Liver (tissue), 9 donors: ENCODE data around the gene DPYSL4. TPM values are rescaled to one million over a fixed set of nuclear protein-coding genes. Genes with fewer than 3 reads are reported as not detected.

Experiments used
- DNase-seq: peaks from one replicate; pipeline ENCODE4 v3.0.0-alpha.2; 2017; ENCODE audit warnings: low spot score
- H3K27ac ChIP-seq, 2 donors: one replicate each; pipeline ENCODE4 v1.7.0; 2013; ENCODE audit warnings: inconsistent platforms in 2 of 2, low read length in 2 of 2, control low read depth in 1 of 2, low read depth in 1 of 2, mild to moderate bottlenecking in 1 of 2
- H3K27me3 ChIP-seq, 4 donors: one replicate each; pipeline versions ENCODE4 v1.6.1 to v1.7.0; 2013; ENCODE audit warnings: low read length in 3 of 4, inconsistent platforms in 1 of 4, mild to moderate bottlenecking in 1 of 4, moderate library complexity in 1 of 4; ENCODE audit not compliant: control insufficient read depth in 4 of 4, insufficient read depth in 4 of 4
- H3K36me3 ChIP-seq, 4 donors: one replicate each; pipeline versions ENCODE4 v1.6.1 to v1.7.0; 2013; ENCODE audit warnings: low read length in 3 of 4, mild to moderate bottlenecking in 3 of 4, low read depth in 1 of 4, moderate library complexity in 1 of 4; ENCODE audit not compliant: control insufficient read depth in 4 of 4, insufficient read depth in 3 of 4
- H3K4me1 ChIP-seq, 4 donors: one replicate each; pipeline versions ENCODE4 v1.6.1 to v1.7.0; 2013; ENCODE audit warnings: low read length in 3 of 4, mild to moderate bottlenecking in 3 of 4, moderate library complexity in 1 of 4; ENCODE audit not compliant: control insufficient read depth in 4 of 4, insufficient read depth in 4 of 4
- H3K4me3 ChIP-seq, 3 donors: one replicate each; pipeline versions ENCODE4 v1.6.1 to v1.7.0; 2013; ENCODE audit warnings: low read length in 3 of 3, control low read depth in 1 of 3, low read depth in 1 of 3, mild to moderate bottlenecking in 1 of 3
- H3K9ac ChIP-seq, 2 donors: one replicate each; pipeline ENCODE4 v1.7.0; 2013; ENCODE audit warnings: low read length in 2 of 2, mild to moderate bottlenecking in 2 of 2, moderate library complexity in 2 of 2, control low read depth in 1 of 2, low read depth in 1 of 2
- H3K9me3 ChIP-seq, 4 donors: one replicate each; pipeline versions ENCODE4 v1.6.1 to v1.7.0; 2013; ENCODE audit warnings: low read length in 3 of 4; ENCODE audit not compliant: control insufficient read depth in 4 of 4
- CTCF ChIP-seq: fragments of 150-350 bp; IDR thresholded peaks from 2 replicates; pipeline ENCODE4 v1.5.1; 2017; ENCODE audit warnings: improper control_type of control experiment, low read depth, low read length; ENCODE audit not compliant: missing input control
- EGR1 ChIP-seq, 2 donors: IDR thresholded peaks; 2 replicates each; pipeline ENCODE4 v1.6.1; 2016 to 2018; ENCODE audit warnings: antibody characterized with exemption in 2 of 2, low read depth in 2 of 2
- FOXA2 ChIP-seq: IDR thresholded peaks from 2 replicates; pipeline ENCODE4 v1.6.1; 2016; ENCODE audit warnings: antibody characterized with exemption
- GABPA ChIP-seq, 2 donors: IDR thresholded peaks in 1 of 2; conservative IDR thresholded peaks in 1 of 2; 2 replicates each; pipeline ENCODE4 v1.6.1; 2016; ENCODE audit warnings: antibody characterized with exemption in 2 of 2, mild to moderate bottlenecking in 1 of 2, moderate library complexity in 1 of 2
- HNF4A ChIP-seq, 2 donors: conservative IDR thresholded peaks; 2 replicates each; pipeline ENCODE4 v1.6.1; 2016; ENCODE audit warnings: antibody characterized with exemption in 2 of 2, mild to moderate bottlenecking in 2 of 2
- HNF4G ChIP-seq: IDR thresholded peaks from 2 replicates; pipeline ENCODE4 v1.6.1; 2016; ENCODE audit warnings: antibody characterized with exemption
- JUND ChIP-seq, 2 donors: IDR thresholded peaks; 2 replicates each; pipeline ENCODE4 v1.6.1; 2016; ENCODE audit warnings: antibody characterized with exemption in 2 of 2
- MAX ChIP-seq: IDR thresholded peaks from 2 replicates; pipeline ENCODE4 v1.6.1; 2016; ENCODE audit warnings: antibody characterized with exemption
- RAD21 ChIP-seq, 2 donors: IDR thresholded peaks; 2 replicates each; pipeline ENCODE4 v1.6.1; 2016; ENCODE audit warnings: antibody characterized with exemption in 2 of 2, mild to moderate bottlenecking in 2 of 2
- REST ChIP-seq: IDR thresholded peaks from 2 replicates; pipeline ENCODE4 v1.6.1; 2016; ENCODE audit warnings: antibody characterized with exemption, mild to moderate bottlenecking
- SP1 ChIP-seq: IDR thresholded peaks from 2 replicates; pipeline ENCODE4 v1.6.1; 2018; ENCODE audit warnings: antibody characterized with exemption, mild to moderate bottlenecking
- TAF1 ChIP-seq: conservative IDR thresholded peaks from 2 replicates; pipeline ENCODE4 v1.6.1; 2016; ENCODE audit warnings: antibody characterized with exemption, mild to moderate bottlenecking
- ZBTB33 ChIP-seq: IDR thresholded peaks from 2 replicates; pipeline ENCODE4 v1.6.1; 2016; ENCODE audit warnings: antibody characterized with exemption
- WGBS: extraction: QIAGEN DNeasy Blood & Tissue Kit; methylation state at CpG from one replicate; pipeline ENCODE4 v1.1.7; 2013; 5-methylcytosine and 5-hydroxymethylcytosine counted together
- polyA plus RNA-seq, 2 donors: library from polyadenylated mRNA; stranded (reverse) in 1 of 2; unstranded in 1 of 2; fragments of 200-250 nt in 1 of 2; fragments of >200 nt in 1 of 2; fragmentation: Nextera tagmentation in 1 of 2; extraction: Ambion mirVana in 1 of 2; gene quantifications; one replicate each; pipeline versions ENCODE4 v1.2.1 to v1.2.3, GENCODE V29; 2013 to 2015
- total RNA-seq, 2 donors: library from RNA; depleted of rRNA; stranded (reverse); fragments of >200 nt; gene quantifications; one replicate each; pipeline ENCODE4 v1.2.3, GENCODE V29; 2014
- donor health status: healthy.
- donor health status: healthy.
- donor health status: healthy.
- donor health status: healthy.
- donor health status: healthy.

DPYSL4 gene
- total and polyA plus RNA-seq, 4 donors: 0.19 to 2.2 (median 0.26) TPM

GRCh38 chr10:132202070-132202970 lies 15.6 kb downstream of the DPYSL4 start (continued):
- TF ChIP-seq GABPA (IDR thresholded peaks at IDR 0.05 in 1 of 2, conservative IDR thresholded peaks at IDR 0.05 in 1 of 2) (no peak), HNF4G (no peak)

- H3K9ac ChIP-seq: no peak overlapping the region
- H3K36me3 ChIP-seq: no peaks in the 10 kb centered on the region
- H3K4me1 ChIP-seq: no peaks in the 10 kb centered on the region
- H3K27ac ChIP-seq: no peak overlapping the region
- WGBS: 91% methylated on average over 34 of the region's 34 CpGs
- no peak overlapping the region for H3K4me3 ChIP-seq
- no peaks in the 10 kb centered on the region for H3K9me3 ChIP-seq
- DNase-seq: no peak
- no peaks in the 10 kb centered on the region for H3K27me3 ChIP-seq
- TF ChIP-seq SP1 (no peak), TAF1 (no peak), FOXA2 (no peak), HNF4A (conservative IDR thresholded peaks at IDR 0.05) (no peak), JUND (IDR thresholded peaks at IDR 0.05) (no peak), RAD21 (IDR thresholded peaks at IDR 0.05) (no peak), EGR1 (IDR thresholded peaks at IDR 0.05; ENCODE audit: low read depth in 2 of 2) (no peak), GABPA (IDR thresholded peaks at IDR 0.05 in 1 of 2, conservative IDR thresholded peaks at IDR 0.05 in 1 of 2) (no peak), REST (no peak), ZBTB33 (no peak), MAX (no peak), CTCF (no peak)
These were observed 16.7 kb downstream of the DPYSL4 start for GRCh38 chr10:132203256-132204077.
